SU-DHL-6 (cell line): ENCODE results near the gene POLR2I.

Source experiments
- H2AFZ ChIP-seq: fragments of 200-600 bp; sonication (generic); 2 replicates; pipeline ENCODE4 v1.6.1; 2014; ENCODE audit warnings: low read depth, mild to moderate bottlenecking, moderate library complexity, mixed read lengths, antibody characterized with exemption, low read length; ENCODE audit not compliant: severe bottlenecking
- H3F3A ChIP-seq: fragments of 200-600 bp; shearing (Covaris generic); 2 replicates; pipeline ENCODE4 v1.6.0; 2016; ENCODE audit warnings: antibody characterized with exemption, mild to moderate bottlenecking; ENCODE audit not compliant: insufficient read depth
- H3K27ac ChIP-seq: fragments of 200-600 bp; sonication (generic); 2 replicates; pipeline ENCODE4 v1.5.1; 2016; ENCODE audit warnings: low read depth, mild to moderate bottlenecking, low read length, moderate library complexity, mixed read lengths
- H3K27me3 ChIP-seq: fragments of 200-600 bp; sonication (generic), shearing (Covaris generic); 2 replicates; pipeline ENCODE4 v1.6.0; 2014; ENCODE audit warnings: mild to moderate bottlenecking, low read length
- H3K36me3 ChIP-seq: fragments of 200-600 bp; sonication (generic); 2 replicates; pipeline ENCODE4 v1.6.1; 2014; ENCODE audit warnings: mild to moderate bottlenecking, low read length, mixed read lengths
- H3K4me2 ChIP-seq: fragments of 300-600, 200-600 bp; shearing (Covaris generic), sonication (generic); 2 replicates; pipeline ENCODE4 v1.6.0; 2014; ENCODE audit warnings: low read length, low read depth, mild to moderate bottlenecking; ENCODE audit not compliant: poor library complexity, severe bottlenecking
- H3K4me3 ChIP-seq: fragments of 200-600 bp; sonication (generic); 2 replicates; pipeline ENCODE4 v1.5.1; 2014; ENCODE audit warnings: antibody characterized with exemption, low read length, mild to moderate bottlenecking, mixed read lengths; ENCODE audit not compliant: insufficient read depth, poor library complexity, severe bottlenecking
- H3K79me2 ChIP-seq: fragments of 200-600 bp; sonication (generic); 2 replicates; pipeline ENCODE4 v1.6.1; 2014; ENCODE audit warnings: mild to moderate bottlenecking, low read length, moderate library complexity; ENCODE audit not compliant: insufficient read depth
- H3K9ac ChIP-seq: fragments of 200-600 bp; sonication (generic); 2 replicates; pipeline ENCODE4 v1.7.0; 2014; ENCODE audit warnings: mild to moderate bottlenecking, low read length
- H3K9me2 ChIP-seq: fragments of 200-600 bp; sonication (generic); replicated peaks from 2 replicates; pipeline ENCODE4 v1.6.1; 2014; ENCODE audit warnings: low read length; ENCODE audit not compliant: insufficient read depth
- H3K9me3 ChIP-seq: fragments of 200-600 bp; sonication (generic); 2 replicates; pipeline ENCODE4 v1.6.1; 2014; ENCODE audit warnings: low read length, mixed read lengths; ENCODE audit not compliant: insufficient read depth
- H4K20me1 ChIP-seq: fragments of 200-600 bp; sonication (generic); 2 replicates; pipeline ENCODE4 v1.6.1; 2014; ENCODE audit warnings: low read depth, mild to moderate bottlenecking, antibody characterized with exemption, low read length, moderate library complexity, mixed read lengths
- EZH2phosphoT487 ChIP-seq: fragments of 200-600 bp; sonication (generic), shearing (Covaris generic); conservative IDR thresholded peaks from 2 replicates; pipeline ENCODE4 v1.6.1; 2018; ENCODE audit warnings: mild to moderate bottlenecking, antibody characterized with exemption, low read length, moderate library complexity, mixed read lengths
- TF ChIP-seq, protein P1 (sequence below): fragments of 200-600 bp; sonication (generic); IDR thresholded peaks from one replicate; pipeline ENCODE4 v1.5.1; 2017; ENCODE audit warnings: antibody characterized with exemption, mild to moderate bottlenecking, low read length, moderate library complexity; ENCODE audit not compliant: insufficient read depth, poor library complexity, severe bottlenecking

POLR2I gene

DNA sequence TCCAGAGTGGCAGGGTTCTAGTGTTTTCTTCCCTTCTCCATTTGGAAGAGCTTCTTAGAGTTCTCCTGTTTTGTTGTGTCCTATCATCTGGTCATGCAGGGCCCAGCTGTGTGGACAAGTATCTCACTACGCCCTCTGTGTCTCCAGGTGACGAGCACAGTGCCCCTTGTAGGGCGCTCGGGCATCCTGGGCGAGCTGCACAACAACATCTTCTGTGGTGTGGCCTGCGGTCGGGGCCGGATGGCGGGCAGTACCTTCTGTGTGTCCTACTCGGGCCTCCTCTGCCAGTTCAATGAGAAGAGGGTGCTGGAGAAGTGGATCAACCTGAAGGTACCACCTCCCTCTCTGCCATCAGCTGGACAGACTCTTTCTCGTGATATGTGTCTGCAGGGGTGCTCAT, 47.0 kb downstream of the POLR2I start:
- H3K79me2 ChIP-seq: 0 out of 2 replicates have a peak, but pooled peaks cover 3% of the 10 kb centered on the region

DNA sequence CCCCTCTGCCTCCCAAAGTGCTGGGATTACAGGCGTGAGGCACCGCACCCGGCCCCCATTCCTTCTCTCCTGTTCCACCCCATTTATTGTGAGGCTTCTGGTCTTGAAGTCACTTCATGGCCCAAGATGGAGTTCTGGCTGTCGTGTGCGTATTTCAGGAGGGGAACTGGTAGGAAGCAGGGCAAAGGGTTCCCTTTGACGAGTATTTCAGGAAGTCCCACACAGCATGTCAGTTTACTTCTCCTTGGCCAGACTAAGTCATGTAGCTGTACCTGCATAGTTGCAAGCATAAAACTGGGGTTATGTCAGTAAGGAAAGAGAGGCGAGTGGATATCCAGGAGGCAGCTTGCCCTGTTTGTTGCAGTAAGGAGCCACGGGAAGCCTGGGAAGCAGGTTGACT, 49.8 kb downstream of the POLR2I start:
- Histone ChIP-seq H3K4me2 (no peak overlapping the region), H2AFZ (no peak overlapping the region), H3K9me2 (no peaks in the 10 kb centered on the region), H3K79me2 (peaks cover 12% of the 10 kb centered on the region; the same call in 1 of the 2 replicates), H3F3A (no peaks in the 10 kb centered on the region), H4K20me1 (no peaks in the 10 kb centered on the region), H3K27me3 (no peaks in the 10 kb centered on the region), H3K9me3 (no peaks in the 10 kb centered on the region), H3K36me3 (0 out of 2 replicates have a peak, but pooled peaks cover 5% of the 10 kb centered on the region), H3K27ac (no peak overlapping the region), H3K9ac (no peak overlapping the region), H3K4me3 (no peak overlapping the region)
- no peak for TF ChIP-seq EZH2phosphoT487
- TF ChIP-seq, protein P1, sequence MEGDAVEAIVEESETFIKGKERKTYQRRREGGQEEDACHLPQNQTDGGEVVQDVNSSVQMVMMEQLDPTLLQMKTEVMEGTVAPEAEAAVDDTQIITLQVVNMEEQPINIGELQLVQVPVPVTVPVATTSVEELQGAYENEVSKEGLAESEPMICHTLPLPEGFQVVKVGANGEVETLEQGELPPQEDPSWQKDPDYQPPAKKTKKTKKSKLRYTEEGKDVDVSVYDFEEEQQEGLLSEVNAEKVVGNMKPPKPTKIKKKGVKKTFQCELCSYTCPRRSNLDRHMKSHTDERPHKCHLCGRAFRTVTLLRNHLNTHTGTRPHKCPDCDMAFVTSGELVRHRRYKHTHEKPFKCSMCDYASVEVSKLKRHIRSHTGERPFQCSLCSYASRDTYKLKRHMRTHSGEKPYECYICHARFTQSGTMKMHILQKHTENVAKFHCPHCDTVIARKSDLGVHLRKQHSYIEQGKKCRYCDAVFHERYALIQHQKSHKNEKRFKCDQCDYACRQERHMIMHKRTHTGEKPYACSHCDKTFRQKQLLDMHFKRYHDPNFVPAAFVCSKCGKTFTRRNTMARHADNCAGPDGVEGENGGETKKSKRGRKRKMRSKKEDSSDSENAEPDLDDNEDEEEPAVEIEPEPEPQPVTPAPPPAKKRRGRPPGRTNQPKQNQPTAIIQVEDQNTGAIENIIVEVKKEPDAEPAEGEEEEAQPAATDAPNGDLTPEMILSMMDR: no peak

More for the DNA sequence above, 47.0 kb downstream of the POLR2I start:
- H3K27me3 ChIP-seq: no peaks in the 10 kb centered on the region
- H3K4me3 ChIP-seq: no peak overlapping the region
- no peak overlapping the region for H3K4me2 ChIP-seq
- H3K36me3 ChIP-seq: 0 out of 2 replicates have a peak, but pooled peaks cover 5% of the 10 kb centered on the region
- no peaks in the 10 kb centered on the region for H4K20me1 ChIP-seq
- no peak overlapping the region for H3K27ac ChIP-seq
- TF ChIP-seq, protein P1: no peak
- no peak for TF ChIP-seq EZH2phosphoT487
- H3K9me3 ChIP-seq: no peaks in the 10 kb centered on the region
- no peak overlapping the region for H3K9ac ChIP-seq
- no peaks in the 10 kb centered on the region for H3F3A ChIP-seq
- H2AFZ ChIP-seq: no peak overlapping the region
- no peaks in the 10 kb centered on the region for H3K9me2 ChIP-seq
